GM19023 (cell line): ENCODE measurements around the gene PLPP7.

Experiments
- ATAC-seq: cut with Tn5 transposase; IDR thresholded peaks from one replicate; pipeline ENCODE4 v1.9.1; 2021; ENCODE audit warnings: mild to moderate bottlenecking, moderate library complexity; ENCODE audit not compliant: unreplicated experiment

Gene PLPP7

GRCh38 chr9:131280660-131281059 is 8.9 kb upstream of the PLPP7 start:
- ATAC-seq = no peak

- no peak for ATAC-seq
Observed at GRCh38 chr9:131281119-131281965, 8.2 kb upstream of the PLPP7 start.

- no peak for ATAC-seq
Observed at GRCh38 chr9:131282175-131282574, 7.3 kb upstream of the PLPP7 start.

GRCh38 chr9:131282688-131283422 is 6.7 kb upstream of the PLPP7 start:
- no peak for ATAC-seq

GRCh38 chr9:131284856-131285255 is 4.7 kb upstream of the PLPP7 start:
- ATAC-seq = no peak

GRCh38 chr9:131287359-131287758 is 2.2 kb upstream of the PLPP7 start:
- ATAC-seq = no peak

- no peak for ATAC-seq
Observed at GRCh38 chr9:131288217-131288616, 1.3 kb upstream of the PLPP7 start.

- no peak for ATAC-seq
Observed at GRCh38 chr9:131290036-131290766, 678 bp downstream of the PLPP7 start.

- ATAC-seq = no peak
Observed at GRCh38 chr9:131290767-131291370, 1.3 kb downstream of the PLPP7 start.

- no peak for ATAC-seq
Observed at GRCh38 chr9:131291795-131292315, 2.3 kb downstream of the PLPP7 start.

- no peak for ATAC-seq
Observed at GRCh38 chr9:131292937-131293336, 3.4 kb downstream of the PLPP7 start.

- ATAC-seq = no peak
Observed at GRCh38 chr9:131296460-131296859, 6.9 kb downstream of the PLPP7 start.

GRCh38 chr9:131296906-131297500 is 7.5 kb downstream of the PLPP7 start:
- ATAC-seq = no peak

GRCh38 chr9:131297903-131298302 is 8.4 kb downstream of the PLPP7 start:
- ATAC-seq = no peak

GRCh38 chr9:131298341-131298740 is 8.8 kb downstream of the PLPP7 start:
- no peak for ATAC-seq

- no peak for ATAC-seq
Observed at GRCh38 chr9:131298816-131299215, 9.3 kb downstream of the PLPP7 start.

- ATAC-seq = no peak
Observed at GRCh38 chr9:131299346-131299960, 9.9 kb downstream of the PLPP7 start.

GRCh38 chr9:131299961-131300347 is 10.4 kb downstream of the PLPP7 start:
- no peak for ATAC-seq

GRCh38 chr9:131300444-131300843 is 10.9 kb downstream of the PLPP7 start:
- no peak for ATAC-seq
